Measurements from ENCODE around the gene GNS.

GNS gene

DNA sequence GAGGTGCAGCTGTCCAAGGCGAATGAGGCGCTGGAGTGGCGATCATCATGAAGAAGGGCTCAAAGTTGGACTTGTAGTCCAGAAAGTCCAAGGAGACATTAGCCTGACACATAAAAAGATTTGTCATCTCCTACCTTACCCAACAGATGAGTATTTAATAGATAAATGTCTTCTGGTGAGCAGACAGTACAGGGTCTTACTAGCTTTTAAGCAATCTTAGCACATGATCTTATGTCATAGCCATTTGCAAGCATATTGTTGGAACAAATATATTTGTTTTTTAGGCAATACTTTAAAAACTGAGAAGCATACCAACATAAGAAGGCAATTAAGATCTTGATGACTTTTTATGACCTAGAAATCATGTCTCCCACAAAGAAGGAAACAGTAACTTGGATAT, 16.0 kb downstream of the GNS start:
- no peaks in the 10 kb centered on the region for H3K9me3 ChIP-seq (ENCODE audit: control insufficient read depth in 5 of 5, low read length in 5 of 5)
- H3K9ac ChIP-seq (ENCODE audit: low read length in 5 of 5) = no peak overlapping the region
- H3K36me3 ChIP-seq (ENCODE audit: control insufficient read depth in 5 of 5, insufficient read depth in 5 of 5, low read length in 5 of 5) = peaks cover 54 to 78% (median 72%) of the 10 kb centered on the region in 5 donors
- H3K4me1 ChIP-seq (ENCODE audit: control insufficient read depth in 5 of 5, insufficient read depth in 5 of 5, low read length in 5 of 5) = peaks cover 0 to 28% (median 19%) of the 10 kb centered on the region in 5 donors
- H3K27ac ChIP-seq (ENCODE audit: low read depth, low read length) = no peak overlapping the region
- H3K4me3 ChIP-seq (ENCODE audit: low read depth in 1 of 5, low read length in 5 of 5) = no peak overlapping the region
- H3K27me3 ChIP-seq (ENCODE audit: control insufficient read depth in 5 of 5, insufficient read depth in 4 of 5, low read length in 5 of 5) = no peaks in the 10 kb centered on the region

DNA sequence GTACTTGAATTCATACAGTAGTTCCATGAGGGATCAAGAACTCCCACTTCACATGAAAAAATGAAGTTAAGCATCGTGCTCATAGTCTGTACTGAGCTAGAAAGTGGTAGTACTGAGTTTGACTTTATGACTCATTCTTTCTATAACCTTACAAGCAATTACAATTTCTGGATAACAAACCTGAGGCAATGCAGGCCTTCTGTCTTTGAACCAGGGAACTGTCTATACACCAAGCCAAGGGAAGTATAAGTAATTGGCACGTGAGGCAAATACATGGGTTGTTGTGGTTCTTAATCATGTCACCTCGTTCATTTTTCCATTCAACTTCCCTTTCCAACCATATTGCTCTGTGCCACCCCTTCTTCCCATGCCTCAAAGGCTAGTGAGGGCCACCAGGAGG, 16.8 kb downstream of the GNS start:
- no peaks in the 10 kb centered on the region for H3K27me3 ChIP-seq (ENCODE audit: control insufficient read depth in 5 of 5, insufficient read depth in 4 of 5, low read length in 5 of 5)
- H3K36me3 ChIP-seq (ENCODE audit: control insufficient read depth in 5 of 5, insufficient read depth in 5 of 5, low read length in 5 of 5) = peaks cover 62 to 79% (median 79%) of the 10 kb centered on the region in 5 donors
- H3K4me1 ChIP-seq (ENCODE audit: control insufficient read depth in 5 of 5, insufficient read depth in 5 of 5, low read length in 5 of 5) = peaks cover 0 to 24% (median 12%) of the 10 kb centered on the region in 5 donors
- no peak overlapping the region for H3K4me3 ChIP-seq (ENCODE audit: low read depth in 1 of 5, low read length in 5 of 5)
- no peaks in the 10 kb centered on the region for H3K9me3 ChIP-seq (ENCODE audit: control insufficient read depth in 5 of 5, low read length in 5 of 5)
- H3K27ac ChIP-seq (ENCODE audit: low read depth, low read length) = no peak overlapping the region
- H3K9ac ChIP-seq (ENCODE audit: low read length in 5 of 5) = no peak overlapping the region

DNA sequence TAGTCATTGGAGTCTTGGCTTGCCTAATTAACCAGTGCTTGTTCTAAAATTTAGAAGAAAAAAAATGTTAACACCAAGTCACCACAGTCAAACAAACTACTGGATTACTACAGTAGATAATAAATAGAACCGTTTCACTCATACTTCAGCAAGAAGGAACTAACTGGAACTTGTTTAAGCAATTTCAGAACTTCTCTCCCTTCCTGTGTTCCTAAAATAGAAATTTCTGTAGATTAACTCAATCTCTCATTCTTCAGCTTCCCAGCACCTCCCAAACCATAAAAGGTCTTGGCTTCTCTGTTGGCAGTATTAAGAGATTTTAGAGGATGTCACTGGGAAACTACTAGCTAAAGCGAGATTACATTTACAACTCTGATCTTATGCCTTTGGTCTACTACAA, 18.6 kb downstream of the GNS start:
- peak overlapping the region; percentile 29 for H3K27ac ChIP-seq (ENCODE audit: low read depth, low read length)
- H3K9ac ChIP-seq (ENCODE audit: low read length in 5 of 5) = no peak overlapping the region
- peaks cover 0 to 15% (median 6%) of the 10 kb centered on the region in 5 donors for H3K4me1 ChIP-seq (ENCODE audit: control insufficient read depth in 5 of 5, insufficient read depth in 5 of 5, low read length in 5 of 5)
- H3K27me3 ChIP-seq (ENCODE audit: control insufficient read depth in 5 of 5, insufficient read depth in 4 of 5, low read length in 5 of 5) = no peaks in the 10 kb centered on the region
- no peak overlapping the region for H3K4me3 ChIP-seq (ENCODE audit: low read depth in 1 of 5, low read length in 5 of 5)
- H3K36me3 ChIP-seq (ENCODE audit: control insufficient read depth in 5 of 5, insufficient read depth in 5 of 5, low read length in 5 of 5) = peaks cover 65 to 92% (median 87%) of the 10 kb centered on the region in 5 donors
- no peaks in the 10 kb centered on the region for H3K9me3 ChIP-seq (ENCODE audit: control insufficient read depth in 5 of 5, low read length in 5 of 5)

DNA sequence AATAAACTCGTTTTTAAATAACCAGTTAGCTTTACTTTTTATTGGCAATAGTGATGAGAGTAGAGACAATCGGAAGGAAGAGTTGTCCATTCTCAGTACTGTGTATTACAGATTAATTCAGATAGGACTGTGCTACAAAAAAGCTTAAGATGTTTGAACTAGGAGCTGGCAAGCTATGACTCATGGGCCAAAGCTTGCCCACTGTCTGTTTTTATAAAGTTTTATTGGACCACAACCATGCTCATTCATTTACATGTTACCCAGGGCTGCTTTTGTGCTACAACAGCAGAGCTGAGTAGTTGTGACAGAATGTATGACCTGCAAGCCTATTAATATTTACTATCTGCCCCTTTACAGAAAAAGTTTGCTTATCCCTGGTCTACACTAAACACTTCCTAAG, 19.4 kb downstream of the GNS start:
- no peaks in the 10 kb centered on the region for H3K27me3 ChIP-seq (ENCODE audit: control insufficient read depth in 5 of 5, insufficient read depth in 4 of 5, low read length in 5 of 5)
- H3K9me3 ChIP-seq (ENCODE audit: control insufficient read depth in 5 of 5, low read length in 5 of 5) = no peaks in the 10 kb centered on the region
- H3K27ac ChIP-seq (ENCODE audit: low read depth, low read length) = peak overlapping the region; percentile 29
- no peak overlapping the region for H3K4me3 ChIP-seq (ENCODE audit: low read depth in 1 of 5, low read length in 5 of 5)
- H3K4me1 ChIP-seq (ENCODE audit: control insufficient read depth in 5 of 5, insufficient read depth in 5 of 5, low read length in 5 of 5) = peaks cover 0 to 7% (median 3%) of the 10 kb centered on the region in 5 donors
- H3K9ac ChIP-seq (ENCODE audit: low read length in 5 of 5) = no peak overlapping the region
- H3K36me3 ChIP-seq (ENCODE audit: control insufficient read depth in 5 of 5, insufficient read depth in 5 of 5, low read length in 5 of 5) = peaks cover 66 to 97% (median 91%) of the 10 kb centered on the region in 5 donors

DNA sequence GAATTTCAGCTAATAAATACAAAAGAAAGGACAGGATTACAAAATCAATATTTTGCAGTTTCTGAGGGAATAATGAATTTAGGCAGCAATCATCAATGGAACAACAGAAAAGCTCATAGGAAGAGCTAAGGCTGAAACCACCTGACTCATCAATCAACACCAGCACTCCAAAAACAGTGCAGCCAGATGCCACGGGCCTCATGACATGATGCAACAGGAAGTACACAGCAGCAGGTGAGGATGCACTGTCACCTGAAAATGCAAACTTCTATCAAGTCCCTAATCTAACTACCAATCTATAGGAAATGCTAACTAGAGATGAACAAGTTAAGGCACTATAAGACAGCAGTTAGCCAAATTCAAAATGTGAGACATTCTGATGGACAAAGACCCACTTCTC, 21.7 kb downstream of the GNS start:
- Histone ChIP-seq H3K4me3 (ENCODE audit: low read depth in 1 of 5, low read length in 5 of 5) (no peak overlapping the region), H3K9ac (ENCODE audit: low read length in 5 of 5) (no peak overlapping the region), H3K9me3 (ENCODE audit: control insufficient read depth in 5 of 5, low read length in 5 of 5) (no peaks in the 10 kb centered on the region), H3K36me3 (ENCODE audit: control insufficient read depth in 5 of 5, insufficient read depth in 5 of 5, low read length in 5 of 5) (peaks cover 45 to 90% (median 84%) of the 10 kb centered on the region in 5 donors), H3K4me1 (ENCODE audit: control insufficient read depth in 5 of 5, insufficient read depth in 5 of 5, low read length in 5 of 5) (peaks cover 0 to 6% (median 2%) of the 10 kb centered on the region in 5 donors), H3K27ac (ENCODE audit: low read depth, low read length) (no peak overlapping the region), H3K27me3 (ENCODE audit: control insufficient read depth in 5 of 5, insufficient read depth in 4 of 5, low read length in 5 of 5) (no peaks in the 10 kb centered on the region)

DNA sequence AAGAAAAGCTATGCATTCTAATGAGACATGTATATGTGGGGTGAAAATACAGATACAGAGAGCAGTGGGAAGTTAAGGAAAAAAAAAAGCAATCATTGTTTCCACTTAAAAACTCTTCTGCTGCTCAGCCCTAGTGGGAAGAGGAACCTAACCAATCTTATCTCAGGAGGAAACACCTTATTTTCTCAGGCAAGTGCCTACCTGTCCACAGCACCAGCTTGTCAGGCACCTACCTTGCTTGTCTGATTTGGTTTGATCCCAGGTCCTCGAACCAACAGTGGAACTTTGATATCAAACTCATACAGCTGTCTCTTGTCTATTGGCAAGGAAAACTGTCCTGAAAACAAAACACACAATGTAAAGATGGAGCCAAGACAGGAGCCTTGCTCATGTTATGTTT, 22.4 kb downstream of the GNS start:
- H3K4me1 ChIP-seq (ENCODE audit: control insufficient read depth in 5 of 5, insufficient read depth in 5 of 5, low read length in 5 of 5) = peaks cover 0 to 6% (median 2%) of the 10 kb centered on the region in 5 donors
- no peaks in the 10 kb centered on the region for H3K27me3 ChIP-seq (ENCODE audit: control insufficient read depth in 5 of 5, insufficient read depth in 4 of 5, low read length in 5 of 5)
- H3K36me3 ChIP-seq (ENCODE audit: control insufficient read depth in 5 of 5, insufficient read depth in 5 of 5, low read length in 5 of 5) = peaks cover 41 to 84% (median 79%) of the 10 kb centered on the region in 5 donors
- no peak overlapping the region for H3K9ac ChIP-seq (ENCODE audit: low read length in 5 of 5)
- no peaks in the 10 kb centered on the region for H3K9me3 ChIP-seq (ENCODE audit: control insufficient read depth in 5 of 5, low read length in 5 of 5)
- no peak overlapping the region for H3K27ac ChIP-seq (ENCODE audit: low read depth, low read length)
- no peak overlapping the region for H3K4me3 ChIP-seq (ENCODE audit: low read depth in 1 of 5, low read length in 5 of 5)

DNA sequence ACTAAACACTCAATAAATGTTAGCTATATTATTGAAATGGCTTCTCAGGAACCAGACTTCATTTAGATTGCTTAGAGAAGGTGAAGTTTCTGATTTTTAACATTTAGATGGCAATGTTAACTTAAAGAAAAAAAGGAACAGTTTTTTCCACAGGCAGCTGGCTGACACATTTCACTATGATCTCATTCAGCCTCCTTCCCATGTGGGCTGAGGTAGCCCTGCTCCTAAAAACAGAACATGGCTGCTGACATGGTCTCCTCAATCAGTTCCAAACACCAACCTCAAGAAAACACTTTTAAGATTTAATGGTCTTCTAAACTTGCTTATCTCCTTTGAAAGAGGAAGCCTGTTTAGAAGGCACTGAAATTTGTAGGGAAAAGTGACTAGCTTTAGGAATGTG, 23.8 kb downstream of the GNS start:
- no peaks in the 10 kb centered on the region for H3K9me3 ChIP-seq (ENCODE audit: control insufficient read depth in 5 of 5, low read length in 5 of 5)
- peaks cover 35 to 79% (median 71%) of the 10 kb centered on the region in 5 donors for H3K36me3 ChIP-seq (ENCODE audit: control insufficient read depth in 5 of 5, insufficient read depth in 5 of 5, low read length in 5 of 5)
- H3K4me3 ChIP-seq (ENCODE audit: low read depth in 1 of 5, low read length in 5 of 5) = no peak overlapping the region
- H3K9ac ChIP-seq (ENCODE audit: low read length in 5 of 5) = no peak overlapping the region
- H3K27me3 ChIP-seq (ENCODE audit: control insufficient read depth in 5 of 5, insufficient read depth in 4 of 5, low read length in 5 of 5) = no peaks in the 10 kb centered on the region
- peaks cover 0 to 10% (median 7%) of the 10 kb centered on the region in 5 donors for H3K4me1 ChIP-seq (ENCODE audit: control insufficient read depth in 5 of 5, insufficient read depth in 5 of 5, low read length in 5 of 5)
- H3K27ac ChIP-seq (ENCODE audit: low read depth, low read length) = no peak overlapping the region

DNA sequence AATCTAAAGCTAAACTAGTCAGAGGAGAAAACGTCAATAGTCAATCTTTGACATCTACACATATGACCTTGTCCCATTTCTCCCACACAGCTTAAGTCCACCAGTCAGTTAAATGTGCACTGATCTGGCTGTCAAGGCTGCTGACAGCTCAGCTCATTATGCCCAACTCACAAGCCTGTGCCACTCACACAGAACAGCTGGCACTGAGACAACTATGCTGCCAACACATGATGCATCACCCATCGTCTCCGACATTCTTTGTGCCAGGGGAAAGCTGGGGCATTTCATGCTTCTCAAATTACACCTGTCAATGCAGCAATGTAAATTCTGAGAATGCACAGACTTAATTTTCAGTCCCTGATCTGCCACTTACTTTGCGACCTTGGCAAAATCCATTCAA, 25.3 kb downstream of the GNS start:
- Histone ChIP-seq H3K9ac (ENCODE audit: low read length in 5 of 5) (no peak overlapping the region), H3K36me3 (ENCODE audit: control insufficient read depth in 5 of 5, insufficient read depth in 5 of 5, low read length in 5 of 5) (peaks cover 21 to 63% (median 55%) of the 10 kb centered on the region in 5 donors), H3K27ac (ENCODE audit: low read depth, low read length) (peak overlapping the region; percentile 7), H3K27me3 (ENCODE audit: control insufficient read depth in 5 of 5, insufficient read depth in 4 of 5, low read length in 5 of 5) (no peaks in the 10 kb centered on the region), H3K4me3 (ENCODE audit: low read depth in 1 of 5, low read length in 5 of 5) (no peak overlapping the region), H3K4me1 (ENCODE audit: control insufficient read depth in 5 of 5, insufficient read depth in 5 of 5, low read length in 5 of 5) (peaks cover 0 to 25% (median 15%) of the 10 kb centered on the region in 5 donors), H3K9me3 (ENCODE audit: control insufficient read depth in 5 of 5, low read length in 5 of 5) (no peaks in the 10 kb centered on the region)

DNA sequence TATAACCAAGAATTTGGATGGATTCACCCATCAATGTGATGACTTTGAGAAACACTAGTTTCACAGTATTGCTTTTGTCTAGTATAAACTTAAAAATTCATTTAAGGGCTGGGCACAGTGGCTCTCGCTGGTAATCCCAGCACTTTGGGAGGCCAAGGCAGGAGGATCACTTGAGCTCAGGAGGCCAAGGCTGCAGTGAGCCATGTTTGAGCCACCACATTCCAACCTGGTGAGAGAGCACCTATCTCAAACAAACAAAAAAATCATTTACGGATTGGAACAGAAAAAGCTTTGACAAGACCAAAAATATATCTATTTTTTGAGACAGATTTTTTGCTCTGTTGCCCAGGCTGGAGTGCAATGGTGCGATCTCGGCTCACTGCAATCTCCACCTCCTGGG, 27.5 kb downstream of the GNS start:
- H3K4me1 ChIP-seq (ENCODE audit: control insufficient read depth in 5 of 5, insufficient read depth in 5 of 5, low read length in 5 of 5) = peaks cover 0 to 26% (median 15%) of the 10 kb centered on the region in 5 donors
- H3K9me3 ChIP-seq (ENCODE audit: control insufficient read depth in 5 of 5, low read length in 5 of 5) = no peaks in the 10 kb centered on the region
- H3K4me3 ChIP-seq (ENCODE audit: low read depth in 1 of 5, low read length in 5 of 5) = no peak overlapping the region
- H3K36me3 ChIP-seq (ENCODE audit: control insufficient read depth in 5 of 5, insufficient read depth in 5 of 5, low read length in 5 of 5) = peaks cover 21 to 57% (median 46%) of the 10 kb centered on the region in 5 donors
- no peaks in the 10 kb centered on the region for H3K27me3 ChIP-seq (ENCODE audit: control insufficient read depth in 5 of 5, insufficient read depth in 4 of 5, low read length in 5 of 5)
- H3K9ac ChIP-seq (ENCODE audit: low read length in 5 of 5) = no peak overlapping the region
- no peak overlapping the region for H3K27ac ChIP-seq (ENCODE audit: low read depth, low read length)

DNA sequence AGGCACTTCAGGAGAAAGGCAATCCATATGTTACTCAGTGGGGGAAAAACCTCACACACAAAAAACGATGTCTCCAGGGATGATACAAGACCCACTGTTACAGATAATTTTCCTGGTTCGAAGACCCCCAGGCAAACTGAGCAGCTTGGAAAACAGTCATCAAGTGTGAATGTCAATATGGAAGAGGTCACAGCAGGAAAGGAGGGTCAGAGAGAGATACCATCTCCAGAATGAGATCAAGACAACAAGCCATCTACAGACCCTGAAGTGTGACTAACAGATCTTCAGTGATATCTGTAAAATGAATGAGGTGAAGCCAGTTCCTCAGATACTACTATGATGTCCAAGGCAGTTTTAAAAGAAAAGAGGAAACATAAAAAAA, 28.6 kb downstream of the GNS start:
- no peaks in the 10 kb centered on the region for H3K9me3 ChIP-seq (ENCODE audit: control insufficient read depth in 5 of 5, low read length in 5 of 5)
- no peak overlapping the region for H3K4me3 ChIP-seq (ENCODE audit: low read depth in 1 of 5, low read length in 5 of 5)
- H3K27me3 ChIP-seq (ENCODE audit: control insufficient read depth in 5 of 5, insufficient read depth in 4 of 5, low read length in 5 of 5) = no peaks in the 10 kb centered on the region
- peaks cover 0 to 26% (median 15%) of the 10 kb centered on the region in 5 donors for H3K4me1 ChIP-seq (ENCODE audit: control insufficient read depth in 5 of 5, insufficient read depth in 5 of 5, low read length in 5 of 5)
- peaks cover 13 to 52% (median 38%) of the 10 kb centered on the region in 5 donors for H3K36me3 ChIP-seq (ENCODE audit: control insufficient read depth in 5 of 5, insufficient read depth in 5 of 5, low read length in 5 of 5)
- peak overlapping the region in 3 of 5 donors; percentile 10 to 50 (median 36) for H3K9ac ChIP-seq (ENCODE audit: low read length in 5 of 5)
- H3K27ac ChIP-seq (ENCODE audit: low read depth, low read length) = peak overlapping the region; percentile 84

All from subcutaneous abdominal adipose tissue (tissue), 5 donors.